GM12891 (cell line): Measurements from ENCODE around the gene TLE1.

Source experiments
- DNase-seq: peaks from one replicate; pipeline ENCODE4 v3.0.0; 2011; ENCODE audit warnings: low spot score; ENCODE audit not compliant: insufficient read length
- FAIRE-seq: peaks from 2 replicates; lab custom pipeline; 2011; peaks lifted over from hg19 to GRCh38; lab: Jason Lieb, UNC
- PAX5 ChIP-seq: IDR thresholded peaks from 2 replicates; pipeline ENCODE4 v1.6.1; 2011; ENCODE audit warnings: low read length, moderate library complexity, mild to moderate bottlenecking; ENCODE audit not compliant: insufficient read depth, severe bottlenecking
- POLR2A ChIP-seq: IDR thresholded peaks from 2 replicates; pipeline ENCODE4 v1.6.1; 2011; ENCODE audit warnings: low read depth, low read length, control low read depth
- POLR2AphosphoS5 ChIP-seq: IDR thresholded peaks from 2 replicates; pipeline ENCODE4 v1.6.1; 2011; ENCODE audit warnings: low read depth, low read length, control low read depth
- POU2F2 ChIP-seq: IDR thresholded peaks from 2 replicates; pipeline ENCODE4 v1.6.1; 2011; ENCODE audit warnings: low read depth, mild to moderate bottlenecking, control low read depth, low read length, moderate library complexity
- SPI1 ChIP-seq: IDR thresholded peaks from 2 replicates; pipeline ENCODE4 v1.6.1; 2011; ENCODE audit warnings: low read depth, low read length, control low read depth
- TAF1 ChIP-seq: IDR thresholded peaks from 2 replicates; pipeline ENCODE4 v1.6.1; 2011; ENCODE audit warnings: low read depth, low read length, control low read depth

The TLE1 gene

DNA sequence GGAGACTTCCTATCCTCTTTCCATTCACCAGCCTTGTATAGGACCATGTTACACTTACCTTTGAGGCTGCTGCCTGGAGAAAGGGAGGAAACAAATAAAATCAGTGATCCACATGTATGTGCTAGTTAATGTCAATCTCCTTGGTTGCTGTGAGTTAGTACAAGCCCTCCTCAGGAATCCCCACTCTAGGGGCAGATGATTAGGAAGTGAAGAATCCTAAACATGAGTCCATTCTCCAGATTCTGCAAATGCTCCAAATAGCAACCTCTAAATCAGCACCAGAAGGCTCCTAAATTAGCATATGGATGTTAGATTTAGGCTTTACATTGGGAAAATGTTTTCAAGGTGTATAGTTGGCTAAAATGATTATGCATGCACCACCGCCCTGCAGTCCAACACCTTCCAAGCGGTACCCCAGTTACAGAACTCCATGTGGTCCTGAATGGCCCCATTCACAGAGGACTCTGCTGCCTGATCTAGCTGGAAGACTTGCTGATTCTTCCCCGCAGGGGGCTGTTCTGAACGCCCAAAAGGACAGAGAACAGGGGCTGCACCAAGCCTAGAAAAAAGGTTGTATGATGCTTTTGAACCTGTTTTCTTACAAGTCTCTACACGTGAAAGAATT, 123.2 kb downstream of the TLE1 start:
- FAIRE-seq (no peak), DNase-seq (no peak)
- no peak for TF ChIP-seq POU2F2
- no peak for TF ChIP-seq POLR2AphosphoS5
- TF ChIP-seq PAX5: no peak
- no peak for TF ChIP-seq TAF1
- no peak for TF ChIP-seq POLR2A
- no peak for TF ChIP-seq SPI1

DNA sequence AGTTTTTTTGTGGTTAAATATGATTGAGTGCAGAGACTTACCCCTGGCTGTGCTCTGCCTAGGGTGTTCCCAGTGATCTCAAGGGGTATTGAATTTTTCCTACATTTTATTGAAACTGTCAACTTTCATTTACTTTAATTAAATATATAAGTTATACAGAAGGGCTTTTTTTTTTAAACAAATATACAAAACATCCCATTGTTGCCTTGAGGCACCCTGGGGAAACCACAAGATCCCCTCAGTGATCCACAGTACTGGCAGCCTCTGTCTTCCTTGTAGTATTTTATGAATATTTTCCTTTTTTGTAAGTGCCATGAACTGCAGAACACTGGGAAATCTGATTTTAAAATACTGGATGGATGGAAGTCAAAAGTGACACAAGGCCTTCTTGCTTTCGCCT, 123.7 kb downstream of the TLE1 start:
- DNase-seq (no peak), FAIRE-seq (no peak)
- TF ChIP-seq POU2F2 (no peak), POLR2A (no peak), POLR2AphosphoS5 (no peak), PAX5 (no peak), TAF1 (no peak), SPI1 (no peak)

DNA sequence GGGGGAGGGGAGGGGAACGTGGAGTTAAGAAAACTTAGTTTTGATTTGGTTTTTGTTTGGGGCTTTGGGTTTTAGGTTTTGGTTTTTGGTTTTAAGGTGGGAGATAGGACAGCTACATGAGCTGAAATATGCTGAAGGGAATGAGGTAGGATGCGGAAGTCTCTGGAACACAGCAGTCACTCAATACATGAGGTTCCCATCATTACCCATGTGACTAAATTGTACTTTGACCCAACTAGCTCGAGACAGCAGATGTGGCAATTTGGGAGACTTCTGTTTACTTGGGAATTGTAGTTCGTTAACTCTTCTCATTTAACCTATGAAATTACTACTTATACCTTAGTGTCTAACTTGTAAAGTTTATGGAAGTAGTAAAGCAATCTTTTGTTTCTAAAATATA, 124.2 kb downstream of the TLE1 start:
- FAIRE-seq: no peak
- TF ChIP-seq POLR2AphosphoS5 (no peak), PAX5 (no peak), TAF1 (no peak), POU2F2 (no peak), SPI1 (no peak), POLR2A (no peak)
- DNase-seq: no peak

DNA sequence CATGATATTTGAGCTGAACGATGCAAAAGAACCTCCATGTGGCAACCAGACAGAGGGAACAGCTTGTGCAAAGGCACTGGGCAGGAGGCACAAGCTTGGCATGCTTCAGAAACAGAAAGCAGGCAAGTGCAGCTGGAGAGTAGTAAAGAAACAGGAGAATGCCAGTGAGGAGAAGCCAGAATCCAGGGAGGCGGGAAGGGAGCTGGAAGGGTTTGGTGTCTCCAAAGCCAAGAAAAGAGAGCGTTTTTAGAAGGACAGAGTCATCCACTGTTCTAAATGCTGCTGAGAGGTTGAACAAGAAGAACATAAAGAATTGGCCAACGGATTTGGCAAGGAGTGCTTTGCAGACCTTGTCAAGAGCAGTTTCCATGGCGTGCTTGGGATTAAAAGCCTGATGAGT, 124.7 kb downstream of the TLE1 start:
- no peak for TF ChIP-seq POLR2A
- no peak for TF ChIP-seq POU2F2
- no peak for TF ChIP-seq POLR2AphosphoS5
- no peak for TF ChIP-seq TAF1
- DNase-seq (no peak), FAIRE-seq (no peak)

DNA sequence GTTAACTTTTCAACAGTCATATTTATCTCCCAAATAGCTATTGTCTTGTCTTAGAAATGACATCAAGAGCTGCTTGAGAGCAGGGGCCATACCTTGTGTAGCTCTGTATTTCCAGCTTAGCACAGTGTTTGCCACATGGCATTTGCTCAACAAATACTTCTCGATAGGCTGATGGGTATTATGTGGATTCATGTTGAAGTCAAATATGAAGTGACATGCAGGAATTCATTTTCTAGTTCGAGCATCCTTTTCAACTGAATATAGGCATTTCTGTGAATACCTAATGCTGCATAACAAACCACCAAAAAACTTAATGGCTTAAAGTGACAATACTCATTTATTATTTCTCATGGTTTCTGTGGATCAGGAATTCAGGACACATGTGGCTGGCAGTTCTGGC, 125.6 kb downstream of the TLE1 start:
- DNase-seq (no peak), FAIRE-seq (no peak)
- TF ChIP-seq POLR2AphosphoS5 (no peak), POU2F2 (no peak), SPI1 (no peak)

DNA sequence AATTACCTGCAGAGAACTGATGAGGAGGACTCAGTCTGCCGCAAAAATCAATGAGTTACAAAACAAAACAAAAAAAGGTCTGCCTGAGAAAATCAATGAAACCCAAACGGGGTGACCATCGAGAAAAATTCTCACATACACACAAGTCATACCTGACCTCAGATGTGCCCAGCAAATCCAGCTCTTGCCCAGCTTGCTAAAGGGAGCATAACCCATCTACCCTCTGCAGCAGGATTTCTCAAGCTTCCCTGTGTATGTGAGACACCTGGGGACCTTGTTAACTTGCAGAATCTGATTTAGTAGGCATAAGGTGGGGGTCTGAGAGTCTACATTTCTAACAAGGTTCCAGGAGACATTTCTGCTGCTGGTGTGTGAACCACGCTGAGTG, 126.3 kb downstream of the TLE1 start:
- TF ChIP-seq POU2F2: no peak
- TF ChIP-seq PAX5: no peak
- no peak for TF ChIP-seq TAF1
- no peak for TF ChIP-seq POLR2AphosphoS5
- no peak for TF ChIP-seq POLR2A
- TF ChIP-seq SPI1: no peak
- FAIRE-seq (no peak), DNase-seq (no peak)

DNA sequence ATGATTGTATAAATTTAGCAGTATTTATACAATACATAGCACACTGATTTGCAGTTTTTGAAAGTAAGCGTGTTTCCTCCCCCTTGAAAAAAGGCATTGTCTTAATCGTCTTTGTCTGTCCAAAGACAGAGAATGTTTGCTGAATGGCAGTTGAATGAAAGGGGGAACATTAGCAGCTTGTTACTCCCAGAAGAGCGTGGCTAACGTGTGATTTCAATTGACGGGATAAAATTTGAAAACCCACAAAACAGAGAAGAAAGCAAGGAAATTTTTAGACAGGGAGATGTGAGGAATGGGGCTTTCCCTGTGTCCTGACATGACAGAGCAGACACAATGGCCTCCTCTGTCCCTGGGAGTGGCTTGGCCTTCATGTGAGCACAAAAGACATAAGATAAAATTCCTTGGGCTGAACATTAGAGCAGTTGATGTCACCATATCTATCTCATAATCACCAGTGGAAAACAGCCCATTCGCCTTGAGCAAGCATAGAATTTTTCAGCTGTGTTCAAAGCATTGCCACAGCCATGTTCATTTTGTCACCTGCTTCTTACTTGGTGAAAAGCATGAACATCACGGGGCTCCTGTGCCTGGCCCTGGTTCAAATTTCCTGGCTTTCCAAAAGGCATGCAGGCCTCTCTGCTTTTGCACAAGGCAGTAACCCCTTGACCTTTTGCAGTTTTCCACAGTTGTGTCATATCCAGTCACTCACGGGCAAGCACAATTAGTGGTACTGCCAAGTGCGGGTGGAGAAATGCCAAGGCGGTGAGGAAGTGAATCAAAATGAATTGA, 126.9 kb downstream of the TLE1 start:
- FAIRE-seq: no peak
- TF ChIP-seq SPI1 (no peak), POU2F2 (no peak), PAX5 (no peak), TAF1 (no peak), POLR2A (no peak), POLR2AphosphoS5 (no peak)
- DNase-seq: no peak

DNA sequence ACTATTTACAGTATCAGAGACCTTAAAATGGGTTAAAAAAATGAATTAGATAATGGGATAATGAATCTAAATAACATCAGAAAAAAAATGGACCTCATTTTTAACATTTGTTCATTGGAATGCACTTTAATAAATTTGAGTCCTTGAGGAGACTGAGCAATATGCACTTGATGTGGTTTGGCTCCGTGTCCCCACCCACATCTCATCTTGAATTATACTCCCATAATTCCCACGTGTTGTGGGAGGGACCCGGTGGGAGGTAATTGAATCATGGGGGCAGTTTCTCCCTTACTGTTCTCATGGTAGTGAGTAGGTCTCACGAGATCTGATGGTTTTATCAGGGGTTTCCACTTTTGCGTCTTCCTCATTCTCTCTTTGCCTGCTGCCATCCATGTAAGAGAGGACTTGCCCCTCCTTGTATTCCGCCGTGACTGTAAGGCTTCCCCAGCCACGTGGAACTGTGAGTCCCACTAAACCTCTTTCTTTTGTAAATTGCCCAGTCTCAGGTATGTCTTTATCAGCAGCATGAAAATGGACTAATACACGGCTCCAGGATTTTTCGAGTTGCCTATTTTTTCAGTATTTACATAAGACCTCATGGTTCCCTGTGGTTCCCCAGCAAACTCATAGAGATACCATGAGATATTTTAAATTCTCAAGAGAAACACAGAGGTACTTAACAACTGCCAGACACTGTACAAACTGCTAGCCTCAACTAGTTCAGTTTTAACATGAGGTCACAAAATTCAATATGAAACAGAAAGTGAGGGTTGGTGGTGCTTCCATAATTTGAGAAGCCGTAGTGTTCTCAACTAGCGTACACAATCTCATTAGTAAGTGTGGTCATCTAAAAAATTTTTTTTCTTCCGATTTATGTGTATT, 128.3 kb downstream of the TLE1 start:
- DNase-seq: no peak
- TF ChIP-seq POLR2A (no peak), POU2F2 (no peak), POLR2AphosphoS5 (no peak), SPI1 (no peak), TAF1 (no peak), PAX5 (no peak)

DNA sequence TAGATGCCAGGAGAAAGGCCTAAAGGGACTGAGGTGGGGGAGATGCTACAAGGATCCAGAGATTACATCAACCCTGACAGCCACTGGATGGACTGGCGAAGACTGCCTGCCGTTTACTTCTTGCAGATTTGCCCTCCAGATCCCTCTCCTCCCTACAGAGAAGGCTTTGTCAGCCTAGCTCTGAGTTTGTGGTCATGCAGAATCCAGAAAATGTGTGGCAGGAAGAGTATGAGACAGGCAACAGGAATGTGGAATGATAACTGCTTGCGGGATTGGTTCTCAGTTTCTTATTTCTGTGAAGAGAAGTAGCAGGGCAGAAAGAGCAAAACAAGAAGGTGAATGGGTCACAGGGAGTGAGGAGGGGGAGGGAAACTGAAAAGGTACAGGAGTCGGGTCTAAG, 129.6 kb downstream of the TLE1 start:
- DNase-seq: no peak
- FAIRE-seq: no peak
- TF ChIP-seq PAX5: no peak
- no peak for TF ChIP-seq POLR2A
- TF ChIP-seq POLR2AphosphoS5: no peak
- TF ChIP-seq TAF1: no peak
- TF ChIP-seq POU2F2: no peak
- no peak for TF ChIP-seq SPI1

More for the DNA sequence above, 128.3 kb downstream of the TLE1 start:
- FAIRE-seq: no peak
